Skin of body (tissue), 2 donors: ENCODE results near the gene DBP. TPM values are rescaled to one million over a fixed set of nuclear protein-coding genes. Genes with fewer than 3 reads are reported as not detected.
A peak's percentile ranks its signal among the peaks of the same experiment; 100 is the strongest.
"Not testable (repeated sequence)": the region's sequence is repeated elsewhere in the genome, so short reads cannot be mapped to it uniquely, and the experiment has no call there.

Experiments used
- DNase-seq: peaks from one replicate; lab custom pipeline; 2025; lab: John Stamatoyannopoulos, UW
- total RNA-seq: library from RNA; depleted of rRNA; stranded (reverse); fragments of >200 nt; gene quantifications from one replicate; pipeline ENCODE4 v1.2.3, GENCODE V29; 2014

The DBP gene
- total RNA-seq, 1 donor from 2014 or later: 5.7 TPM

DNA sequence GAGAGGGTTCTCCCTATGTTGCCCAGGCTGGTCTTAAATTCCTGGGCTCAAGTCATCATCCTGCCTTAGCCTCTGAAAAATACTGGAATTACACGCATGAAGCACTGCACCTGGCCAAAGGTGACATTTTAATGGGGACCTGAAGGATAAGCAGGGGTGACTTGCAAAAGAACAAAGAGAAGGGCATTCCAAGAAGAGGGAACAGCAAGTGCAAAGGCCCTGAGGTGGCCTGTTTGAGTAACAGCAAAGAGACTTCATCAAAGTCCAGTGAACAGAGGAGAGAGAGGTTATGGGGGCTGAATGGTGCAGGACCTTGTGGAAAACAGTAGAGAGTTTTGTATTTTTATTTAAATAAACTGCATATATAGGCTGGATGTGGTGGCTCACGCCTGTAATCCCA, 4.7 kb upstream of the DBP start:
- DNase-seq: no peak

GRCh38 chr19:48639483-48640375, 2.5 kb upstream of the DBP start:
- no peak for DNase-seq

DNA sequence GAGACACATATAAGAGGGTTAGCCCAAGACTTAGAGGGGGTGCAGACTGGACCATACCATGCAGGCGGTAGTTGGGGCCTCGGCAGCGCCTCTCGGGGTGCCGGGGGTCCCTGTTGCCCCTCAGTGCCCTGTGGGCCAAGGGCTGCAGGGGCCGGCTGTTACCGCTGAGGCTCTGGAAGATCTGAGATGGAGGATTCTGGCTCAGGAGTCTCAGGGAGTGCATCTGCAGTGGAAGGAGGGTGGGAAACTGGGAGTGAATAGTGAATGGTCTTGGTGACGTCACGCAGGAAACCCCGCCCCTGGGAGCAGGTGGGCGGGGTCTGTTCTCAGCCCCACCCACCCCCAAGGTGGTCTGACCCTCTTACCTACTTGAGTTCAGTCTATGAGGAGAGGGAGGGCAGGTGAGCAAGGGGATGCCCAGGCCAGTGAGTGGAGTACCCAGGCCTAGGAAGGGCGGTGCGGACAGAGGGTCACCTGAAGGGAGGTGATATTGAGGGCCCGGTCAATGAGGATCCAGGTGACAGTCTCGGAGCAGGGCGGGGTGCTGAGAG, 1.7 kb upstream of the DBP start:
- no peak for DNase-seq

DNA sequence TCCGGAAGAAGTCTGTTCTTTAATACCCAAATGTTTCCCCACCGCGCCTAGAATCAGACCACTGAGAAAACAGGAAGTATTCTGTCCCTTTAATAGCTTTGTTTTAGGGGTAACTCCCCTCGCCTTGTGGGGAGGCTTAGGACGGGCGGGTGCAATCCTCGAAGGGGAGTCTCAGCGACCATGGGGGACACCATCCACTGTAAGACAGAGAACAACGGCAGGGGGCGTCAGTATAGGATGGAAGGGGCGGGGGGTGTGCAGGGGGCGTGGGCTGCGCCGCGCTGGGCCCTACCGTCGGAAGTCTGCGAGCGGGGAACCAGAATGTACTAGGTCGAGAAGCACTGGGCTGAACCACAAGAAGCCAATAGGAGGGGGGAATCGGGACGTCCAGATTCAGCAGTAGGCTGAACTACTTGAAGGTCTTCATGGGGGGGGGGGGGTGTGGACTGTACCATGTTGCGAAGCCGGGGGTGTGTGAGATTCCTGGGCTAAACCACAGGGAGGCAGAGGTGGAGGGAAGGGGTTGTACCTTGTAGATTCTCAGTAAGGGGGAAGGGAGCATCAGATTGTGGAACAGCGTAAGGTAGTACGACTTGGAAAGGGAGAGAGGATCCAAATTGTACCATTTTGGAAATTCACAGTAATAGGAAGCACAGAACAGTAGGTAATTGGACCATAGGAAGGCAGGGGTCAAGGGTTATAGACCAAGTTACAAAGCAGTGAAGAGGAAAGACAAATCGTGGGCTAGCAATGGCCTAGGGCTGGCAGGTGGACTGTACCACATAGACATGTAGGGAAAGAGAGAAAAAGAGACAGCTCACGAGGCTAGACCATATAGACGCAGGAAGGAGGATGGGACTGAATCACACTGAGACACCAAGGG, 1.0 kb upstream of the DBP start:
- DNase-seq: peak; percentile 93

GRCh38 chr19:48637449-48637947, 319 bp upstream of the DBP start:
- DNase-seq: peak; percentile 97

DNA sequence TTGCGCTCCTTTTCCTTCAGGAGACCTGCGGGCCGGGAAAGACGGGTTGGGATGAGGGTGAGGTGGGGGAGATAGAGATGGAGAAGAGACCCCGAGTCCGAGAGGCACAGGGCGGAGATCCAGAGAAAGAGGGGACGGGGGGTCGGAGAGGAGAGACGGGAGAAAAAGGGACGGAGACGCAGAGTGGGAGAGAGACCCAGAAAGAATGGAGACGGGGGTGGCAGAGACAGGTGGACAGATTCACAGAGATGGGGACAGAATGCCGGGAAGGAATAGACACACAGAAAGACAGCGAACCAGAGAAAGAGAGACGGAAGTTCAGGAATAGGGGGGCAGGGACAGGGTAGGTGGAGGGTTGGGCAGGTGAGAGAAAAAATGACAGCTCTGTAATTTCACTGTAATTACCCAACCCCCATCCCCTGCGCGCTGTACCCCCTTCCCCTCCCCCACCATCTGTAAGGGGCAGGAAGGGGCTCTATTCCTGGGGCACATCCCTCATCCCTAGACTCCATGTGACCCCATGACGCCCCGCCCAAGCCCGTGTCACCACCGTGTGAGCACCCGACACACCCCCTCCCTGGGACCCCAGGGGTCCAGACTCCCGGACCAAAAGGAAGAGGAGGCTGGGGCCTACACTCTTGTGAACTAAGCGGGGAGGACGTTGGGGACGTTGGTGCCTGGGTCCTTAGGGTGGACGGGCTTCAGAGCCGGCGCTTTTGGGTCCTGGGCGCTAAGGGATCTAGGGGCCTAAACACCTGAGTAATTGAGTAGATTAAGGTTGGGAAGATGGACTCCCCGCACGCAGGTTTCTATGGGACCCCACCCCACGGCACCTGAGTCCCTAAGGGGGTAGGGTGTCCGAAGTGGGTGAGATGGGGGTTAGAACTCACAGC, 967 bp downstream of the DBP start:
- no peak for DNase-seq

DNA sequence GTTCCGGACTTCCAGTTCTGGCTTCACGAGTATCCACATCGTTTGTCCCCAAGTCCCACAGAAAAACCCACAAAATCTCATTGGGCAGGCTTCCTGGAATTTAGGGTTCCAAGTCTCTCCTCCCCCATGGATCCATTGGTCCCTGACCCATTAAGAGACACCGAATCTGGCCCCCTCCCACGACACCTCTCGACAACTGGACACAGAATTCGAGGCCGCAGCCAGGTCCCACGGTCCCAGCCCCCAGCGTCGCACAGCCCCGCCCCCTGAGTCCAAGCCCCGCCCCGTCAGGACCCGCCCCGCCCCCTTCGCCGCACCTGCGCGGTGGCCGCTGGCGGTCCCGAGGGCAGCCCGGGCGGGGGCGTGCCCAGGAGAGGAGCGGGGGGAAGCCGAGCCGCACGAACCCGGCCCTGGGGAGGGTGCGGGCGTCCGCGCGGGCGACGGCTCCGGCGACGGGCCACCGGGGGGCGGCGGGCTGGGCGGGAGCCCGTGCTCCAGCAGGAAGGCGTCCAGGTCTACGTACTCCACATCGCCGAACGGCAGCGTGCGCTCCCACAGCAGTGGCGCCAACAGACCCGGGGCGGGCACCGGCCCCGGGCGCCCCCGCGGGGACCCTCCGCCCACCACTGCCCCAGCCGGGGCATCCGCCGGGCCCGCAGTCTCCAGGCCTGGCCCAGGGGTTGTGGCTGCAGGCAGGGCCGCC, 1.8 kb downstream of the DBP start:
- DNase-seq: no peak

- peak; percentile 86 for DNase-seq
Observed at GRCh38 chr19:48634424-48635262, 2.5 kb downstream of the DBP start.

DNA sequence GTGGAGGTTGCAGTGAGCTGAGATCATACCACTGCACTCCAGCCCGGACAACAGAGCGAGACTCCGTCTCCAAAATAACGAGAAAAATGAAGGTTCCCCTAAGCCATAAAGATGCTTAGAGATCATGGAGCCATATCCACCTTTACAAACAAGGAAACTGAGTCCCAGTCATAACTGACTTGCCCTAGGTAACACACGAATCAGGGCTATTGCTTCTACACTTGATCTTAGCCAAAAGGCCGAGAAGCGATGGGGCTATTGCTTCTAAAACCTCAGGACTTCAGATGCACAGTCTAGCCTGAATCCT, 3.2 kb downstream of the DBP start:
- no peak for DNase-seq

DNA sequence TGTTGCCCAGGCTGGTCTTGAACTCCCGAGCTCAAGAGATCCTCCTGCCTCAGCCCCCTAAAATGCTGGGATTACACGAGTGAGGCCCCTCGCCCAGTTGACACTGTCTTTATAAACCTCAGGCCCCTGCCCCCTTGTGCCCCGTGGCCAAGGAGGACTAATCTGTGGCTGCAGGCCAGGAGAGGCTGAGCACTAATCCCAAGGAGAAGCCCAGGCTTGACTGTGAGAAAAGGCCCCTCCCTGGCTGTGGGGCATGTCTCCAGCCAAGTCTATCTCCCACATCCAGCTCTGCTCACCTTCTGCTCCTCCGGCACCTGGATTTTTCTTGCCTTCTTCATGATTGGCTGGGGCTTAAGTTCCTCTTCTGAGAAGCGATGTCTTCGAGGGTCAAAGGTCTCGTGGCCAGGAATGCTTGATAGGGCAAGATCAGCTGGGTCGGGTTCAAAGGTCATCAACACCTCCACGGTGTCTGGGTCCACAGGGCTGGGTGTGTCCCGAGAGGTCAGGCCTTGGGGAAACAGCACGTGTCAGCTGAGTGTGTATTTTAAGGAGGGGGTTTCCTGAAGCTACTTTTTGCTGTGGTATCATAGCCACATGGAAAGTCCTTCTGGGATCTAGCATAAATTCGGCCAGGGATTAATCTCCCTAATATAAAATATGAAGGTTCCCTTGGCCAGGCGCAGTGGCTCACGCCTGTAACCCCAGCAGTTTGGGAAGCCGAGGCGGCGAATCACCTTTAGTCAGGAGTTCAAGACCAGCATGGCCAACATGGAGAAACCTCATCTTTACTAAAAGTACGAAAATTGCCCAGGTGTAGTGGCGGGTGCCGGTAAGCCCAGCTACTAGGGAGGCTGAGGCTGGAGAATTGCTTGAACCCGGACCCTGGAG, 3.8 kb downstream of the DBP start:
- no peak for DNase-seq

GRCh38 chr19:48632692-48633147, 4.5 kb downstream of the DBP start:
- DNase-seq: no peak

DNA sequence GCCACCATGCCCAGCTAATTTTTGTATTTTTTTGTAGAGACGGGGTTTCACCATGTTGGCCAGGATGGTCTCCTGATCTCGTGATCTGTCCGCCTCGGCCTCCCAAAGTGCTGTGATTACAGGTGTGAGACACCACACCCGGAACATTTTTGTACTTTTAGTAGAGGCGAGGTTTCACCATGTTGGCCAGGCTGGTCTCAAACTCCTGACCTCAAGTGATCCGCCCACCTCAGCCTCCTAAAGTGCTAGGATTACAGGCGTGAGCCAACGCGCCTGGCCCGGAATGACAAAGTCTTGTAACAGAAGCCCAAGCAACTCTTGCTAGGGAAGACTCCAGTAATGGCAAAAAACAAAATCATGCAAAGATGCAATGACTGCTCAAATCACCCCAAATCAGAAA, 4.9 kb downstream of the DBP start:
- not testable (repeated sequence) for DNase-seq

GRCh38 chr19:48631225-48631624, 6.0 kb downstream of the DBP start:
- DNase-seq: peak; percentile 52

DNA sequence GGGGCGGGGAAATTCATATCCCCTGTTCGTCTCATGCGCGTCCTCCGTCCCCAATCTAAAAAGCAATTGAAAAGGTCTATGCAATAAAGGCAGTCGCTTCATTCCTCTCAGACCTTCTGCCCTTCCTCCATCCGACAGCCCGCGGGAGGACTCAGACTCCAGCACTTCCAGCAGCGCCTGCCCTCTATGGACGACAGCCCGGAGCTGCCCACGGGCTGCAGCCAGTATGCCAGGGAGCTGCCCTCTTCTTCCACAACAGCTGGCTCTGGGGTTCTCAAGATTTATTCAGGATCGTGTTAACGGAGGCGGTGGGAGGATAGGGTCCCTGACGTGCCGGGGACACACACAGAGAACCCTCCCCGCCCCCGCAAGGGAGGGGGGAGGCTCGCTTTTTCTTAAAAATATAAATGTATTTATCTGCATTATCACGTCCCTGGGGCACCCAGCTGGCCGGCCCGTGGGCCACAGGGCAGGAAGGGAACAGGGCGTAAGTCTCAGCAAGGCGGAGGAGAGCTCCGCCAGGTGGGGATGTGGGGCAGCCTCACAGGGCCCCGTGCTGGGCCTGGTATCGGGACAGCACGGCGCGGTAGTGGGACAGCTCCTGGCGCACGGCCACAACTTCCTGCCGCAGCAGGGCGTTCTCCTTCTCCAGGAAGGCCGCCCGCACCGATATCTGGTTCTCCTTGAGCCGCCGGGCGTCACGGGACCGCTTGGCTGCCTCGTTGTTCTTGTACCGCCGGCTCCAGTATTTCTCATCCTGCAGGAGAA, 6.7 kb downstream of the DBP start:
- peak; percentile 52 for DNase-seq

DNA sequence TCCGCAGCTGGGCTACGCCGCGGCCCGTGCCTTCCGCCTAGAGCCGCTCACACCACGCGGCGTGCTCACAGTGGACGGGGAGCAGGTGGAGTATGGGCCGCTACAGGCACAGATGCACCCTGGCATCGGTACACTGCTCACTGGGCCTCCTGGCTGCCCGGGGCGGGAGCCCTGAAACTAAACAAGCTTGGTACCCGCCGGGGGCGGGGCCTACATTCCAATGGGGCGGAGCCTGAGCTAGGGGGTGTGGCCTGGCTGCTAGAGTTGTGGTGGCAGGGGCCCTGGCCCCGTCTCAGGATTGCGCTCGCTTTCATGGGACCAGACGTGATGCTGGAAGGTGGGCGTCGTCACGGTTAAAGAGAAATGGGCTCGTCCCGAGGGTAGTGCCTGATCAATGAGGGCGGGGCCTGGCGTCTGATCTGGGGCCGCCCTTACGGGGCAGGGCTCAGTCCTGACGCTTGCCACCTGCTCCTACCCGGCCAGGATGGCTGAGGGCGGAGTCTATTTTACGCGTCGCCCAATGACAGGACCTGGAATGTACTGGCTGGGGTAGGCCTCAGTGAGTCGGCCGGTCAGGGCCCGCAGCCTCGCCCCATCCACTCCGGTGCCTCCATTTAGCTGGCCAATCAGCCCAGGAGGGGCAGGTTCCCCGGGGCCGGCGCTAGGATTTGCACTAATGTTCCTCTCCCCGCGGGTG, 7.4 kb downstream of the DBP start:
- DNase-seq: no peak

DNA sequence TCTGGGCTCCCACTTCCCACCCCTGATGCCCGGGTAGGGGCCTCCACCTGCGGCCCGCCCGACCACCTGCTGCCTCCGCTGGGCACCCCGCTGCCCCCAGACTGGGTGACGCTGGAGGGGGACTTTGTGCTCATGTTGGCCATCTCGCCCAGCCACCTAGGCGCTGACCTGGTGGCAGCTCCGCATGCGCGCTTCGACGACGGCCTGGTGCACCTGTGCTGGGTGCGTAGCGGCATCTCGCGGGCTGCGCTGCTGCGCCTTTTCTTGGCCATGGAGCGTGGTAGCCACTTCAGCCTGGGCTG, 7.9 kb downstream of the DBP start:
- DNase-seq: no peak
